HepG2 (cell line): ENCODE results near the gene CBLC. TPM values are rescaled to one million over a fixed set of nuclear protein-coding genes. Genes with fewer than 3 reads are reported as not detected.

Experiments
- CC2D1A ChIP-seq: sonication (generic); formaldehyde crosslinking; IDR thresholded peaks from 2 replicates; pipeline ENCODE4 v1.8.1; 2023; ENCODE audit warnings: mild to moderate bottlenecking, missing genetic modification reagents
- GTF3A ChIP-seq: sonication (generic); formaldehyde crosslinking; conservative IDR thresholded peaks from 2 replicates; pipeline ENCODE4 v1.4.0; 2020; ENCODE audit warnings: mild to moderate bottlenecking, missing genetic modification reagents
- HDAC6 ChIP-seq: fragments of 200-600 bp; sonication (generic); IDR thresholded peaks from 2 replicates; pipeline ENCODE4 v1.7.0; 2017; ENCODE audit warnings: mild to moderate bottlenecking, antibody characterized with exemption, low read length, low read depth
- KAT7 ChIP-seq: IDR thresholded peaks from 2 replicates; pipeline ENCODE4 v1.6.1; 2018; ENCODE audit warnings: borderline replicate concordance, missing compliant biosample characterization
- KLF12 ChIP-seq: sonication (generic); formaldehyde crosslinking; IDR thresholded peaks from 2 replicates; pipeline ENCODE4 v1.4.0; 2020; ENCODE audit warnings: missing genetic modification reagents, borderline replicate concordance
- NFE2 ChIP-seq: sonication (generic); formaldehyde crosslinking; IDR thresholded peaks from 2 replicates; pipeline ENCODE4 v1.4.0; 2020; ENCODE audit warnings: missing genetic modification reagents
- NR3C1 ChIP-seq: sonication (generic); formaldehyde crosslinking; IDR thresholded peaks from 2 replicates; pipeline ENCODE4 v1.4.0; 2020; ENCODE audit warnings: missing genetic modification reagents
- ONECUT2 ChIP-seq: sonication (generic); formaldehyde crosslinking; IDR thresholded peaks from 2 replicates; pipeline ENCODE4 v1.4.0; 2020; ENCODE audit warnings: missing genetic modification reagents
- PHF21A ChIP-seq: sonication (generic); formaldehyde crosslinking; IDR thresholded peaks from 2 replicates; pipeline ENCODE4 v1.5.0; 2020; ENCODE audit warnings: mild to moderate bottlenecking, missing genetic modification reagents
- PLRG1 ChIP-seq: fragments of 450-650 bp; conservative IDR thresholded peaks from 2 replicates; pipeline ENCODE4 v1.6.1; 2016
- RFXANK ChIP-seq: IDR thresholded peaks from 2 replicates; pipeline ENCODE4 v1.6.1; 2016
- RXRA ChIP-seq: sonication (generic); formaldehyde crosslinking; IDR thresholded peaks from 2 replicates; pipeline ENCODE4 v1.5.1; 2020; ENCODE audit warnings: missing genetic modification reagents
- TBL1XR1 ChIP-seq: fragments of 150-350 bp; IDR thresholded peaks from 2 replicates; pipeline ENCODE4 v1.6.1; 2014; ENCODE audit warnings: borderline replicate concordance, low read length; ENCODE audit not compliant: partially characterized antibody
- ZNF337 ChIP-seq: sonication (generic); formaldehyde crosslinking; IDR thresholded peaks from 2 replicates; pipeline ENCODE4 v1.5.1; 2020; ENCODE audit warnings: missing genetic modification reagents, low read depth, mild to moderate bottlenecking, borderline replicate concordance
- ZNF501 ChIP-seq: sonication (generic); formaldehyde crosslinking; IDR thresholded peaks from 2 replicates; pipeline ENCODE4 v1.5.1; 2020; ENCODE audit warnings: mild to moderate bottlenecking, moderate library complexity, missing genetic modification reagents
- ZNF598 ChIP-seq: sonication (generic); formaldehyde crosslinking; IDR thresholded peaks from 2 replicates; pipeline ENCODE4 v1.5.1; 2020; ENCODE audit warnings: mild to moderate bottlenecking, missing genetic modification reagents, borderline replicate concordance
- ZNF605 ChIP-seq: sonication (generic); formaldehyde crosslinking; IDR thresholded peaks from 2 replicates; pipeline ENCODE4 v1.8.0; 2022; ENCODE audit warnings: mild to moderate bottlenecking, missing genetic modification reagents
- ZNF792 ChIP-seq: IDR thresholded peaks from 2 replicates; pipeline ENCODE4 v1.6.1; 2016
- polyA plus RNA-seq, 8 experiments: library from polyadenylated mRNA; depleted of rRNA in 3 of 8; stranded (reverse) in 7 of 8; unstranded in 1 of 8; fragments of >200 nt; fragmentation: Illumina TruSeq in 4 of 8; extraction: Trizol in 4 of 8; gene quantifications; 2 replicates each; pipeline versions ENCODE4 v1.2.1 to v1.2.3, GENCODE V29; 2011 to 2016; ENCODE audit warnings: low read depth in 4 of 8, missing spikeins in 1 of 8, mixed read lengths in 1 of 8; ENCODE audit not compliant: insufficient read depth in 1 of 8
- total RNA-seq, 5 experiments: library from RNA; depleted of rRNA; stranded (reverse); fragments of >200 nt; fragmentation: Illumina TruSeq; extraction: Trizol; gene quantifications; 2 replicates each; pipeline ENCODE4 v1.2.3, GENCODE V29; 2016; ENCODE audit warnings: low read depth in 1 of 5
- TF ChIP-seq, protein P1 (sequence below): sonication (generic); formaldehyde crosslinking; IDR thresholded peaks from 2 replicates; pipeline ENCODE4 v1.5.0; 2020; ENCODE audit warnings: mild to moderate bottlenecking, missing genetic modification reagents, moderate library complexity
- TF ChIP-seq, protein P2 (sequence below): sonication (generic); formaldehyde crosslinking; IDR thresholded peaks from 2 replicates; pipeline ENCODE4 v1.9.0; 2022; ENCODE audit warnings: low read depth, missing genetic modification reagents
- TF ChIP-seq, protein P3 (sequence below): sonication (generic); formaldehyde crosslinking; IDR thresholded peaks from 2 replicates; pipeline ENCODE4 v1.8.1; 2023; ENCODE audit warnings: missing genetic modification reagents, mild to moderate bottlenecking, borderline replicate concordance
- TF ChIP-seq, protein P4 (sequence below): sonication (generic); formaldehyde crosslinking; IDR thresholded peaks from 2 replicates; pipeline ENCODE4 v1.5.0; 2020; ENCODE audit warnings: missing genetic modification reagents, mild to moderate bottlenecking, borderline replicate concordance
- TF ChIP-seq, protein P5 (sequence below): sonication (generic); formaldehyde crosslinking; IDR thresholded peaks from 2 replicates; pipeline ENCODE4 v1.4.0; 2020; ENCODE audit warnings: mild to moderate bottlenecking, missing genetic modification reagents
- TF ChIP-seq, protein P6 (sequence below): sonication (generic); formaldehyde crosslinking; IDR thresholded peaks from 2 replicates; pipeline ENCODE4 v1.9.0; 2021; ENCODE audit warnings: missing genetic modification reagents, mild to moderate bottlenecking, borderline replicate concordance

CBLC gene
- total and polyA plus RNA-seq, 2 of the 13 experiments (the other 11 are each of a cell fraction or from before 2014, with no cell fraction given) = 1.8 to 2.6 TPM

DNA sequence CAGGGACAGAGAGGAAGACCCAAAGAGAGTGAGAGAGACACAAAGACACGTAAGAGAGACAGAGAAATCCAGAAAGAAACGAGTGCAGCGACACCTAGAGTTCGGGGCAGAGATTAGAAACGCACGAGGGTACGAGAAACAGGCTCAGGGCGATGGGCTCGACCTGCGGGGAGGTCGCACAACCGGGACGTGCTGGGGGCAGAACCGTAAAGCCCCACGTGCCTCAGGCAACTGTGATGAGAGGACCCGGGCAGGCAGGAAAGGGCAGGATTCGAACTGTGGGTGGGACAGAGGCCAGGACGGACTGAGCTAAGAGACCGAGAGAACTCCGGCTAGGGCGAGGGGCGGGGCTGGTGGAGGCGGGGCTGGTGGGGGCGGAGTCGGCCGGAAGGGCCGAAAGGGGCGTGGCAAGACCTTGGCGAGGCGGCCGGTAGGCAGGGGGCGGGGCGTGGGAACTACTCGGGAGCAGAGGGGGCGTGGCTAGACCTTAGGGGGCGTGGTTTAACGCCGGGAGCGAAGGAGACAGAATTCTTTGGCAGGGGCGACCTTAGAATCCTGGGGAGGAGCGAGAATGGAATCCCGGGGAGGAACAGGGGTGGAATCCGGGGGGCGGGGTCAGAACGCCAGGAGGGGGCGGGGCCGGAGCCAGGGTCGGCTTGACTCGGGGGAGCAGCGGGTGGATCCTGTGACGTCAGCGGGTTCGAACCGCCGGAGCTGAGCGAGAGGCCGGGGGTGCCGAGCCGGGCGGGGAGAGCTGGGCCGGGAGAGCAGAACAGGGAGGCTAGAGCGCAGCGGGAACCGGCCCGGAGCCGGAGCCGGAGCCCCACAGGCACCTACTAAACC lies 68.1 kb downstream of the CBLC start, which contains the start of gene NECTIN2 (continued):
- TF ChIP-seq, protein P1, sequence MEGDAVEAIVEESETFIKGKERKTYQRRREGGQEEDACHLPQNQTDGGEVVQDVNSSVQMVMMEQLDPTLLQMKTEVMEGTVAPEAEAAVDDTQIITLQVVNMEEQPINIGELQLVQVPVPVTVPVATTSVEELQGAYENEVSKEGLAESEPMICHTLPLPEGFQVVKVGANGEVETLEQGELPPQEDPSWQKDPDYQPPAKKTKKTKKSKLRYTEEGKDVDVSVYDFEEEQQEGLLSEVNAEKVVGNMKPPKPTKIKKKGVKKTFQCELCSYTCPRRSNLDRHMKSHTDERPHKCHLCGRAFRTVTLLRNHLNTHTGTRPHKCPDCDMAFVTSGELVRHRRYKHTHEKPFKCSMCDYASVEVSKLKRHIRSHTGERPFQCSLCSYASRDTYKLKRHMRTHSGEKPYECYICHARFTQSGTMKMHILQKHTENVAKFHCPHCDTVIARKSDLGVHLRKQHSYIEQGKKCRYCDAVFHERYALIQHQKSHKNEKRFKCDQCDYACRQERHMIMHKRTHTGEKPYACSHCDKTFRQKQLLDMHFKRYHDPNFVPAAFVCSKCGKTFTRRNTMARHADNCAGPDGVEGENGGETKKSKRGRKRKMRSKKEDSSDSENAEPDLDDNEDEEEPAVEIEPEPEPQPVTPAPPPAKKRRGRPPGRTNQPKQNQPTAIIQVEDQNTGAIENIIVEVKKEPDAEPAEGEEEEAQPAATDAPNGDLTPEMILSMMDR = peak; percentile 94
- TF ChIP-seq GTF3A (CRISPR knock-in tag) (no peak), PLRG1 (no peak), HDAC6 (no peak), ZNF337 (CRISPR knock-in tag) (no peak), CC2D1A (no peak), KLF12 (no peak), NR3C1 (CRISPR knock-in tag) (no peak), ZNF598 (no peak), RXRA (CRISPR knock-in tag) (no peak), KAT7 (CRISPR knock-in tag) (peak; percentile 54; the same call in 1 of the 2 replicates), ONECUT2 (CRISPR knock-in tag) (no peak), RFXANK (no peak), PHF21A (CRISPR knock-in tag) (peak; percentile 70), ZNF605 (CRISPR knock-in tag) (0 out of 2 replicates have a peak, but pooled peaks have one; percentile 45), ZNF501 (no peak), TBL1XR1 (no peak), ZNF792 (CRISPR knock-in tag) (no peak), NFE2 (CRISPR knock-in tag) (no peak)
- TF ChIP-seq, protein P2, sequence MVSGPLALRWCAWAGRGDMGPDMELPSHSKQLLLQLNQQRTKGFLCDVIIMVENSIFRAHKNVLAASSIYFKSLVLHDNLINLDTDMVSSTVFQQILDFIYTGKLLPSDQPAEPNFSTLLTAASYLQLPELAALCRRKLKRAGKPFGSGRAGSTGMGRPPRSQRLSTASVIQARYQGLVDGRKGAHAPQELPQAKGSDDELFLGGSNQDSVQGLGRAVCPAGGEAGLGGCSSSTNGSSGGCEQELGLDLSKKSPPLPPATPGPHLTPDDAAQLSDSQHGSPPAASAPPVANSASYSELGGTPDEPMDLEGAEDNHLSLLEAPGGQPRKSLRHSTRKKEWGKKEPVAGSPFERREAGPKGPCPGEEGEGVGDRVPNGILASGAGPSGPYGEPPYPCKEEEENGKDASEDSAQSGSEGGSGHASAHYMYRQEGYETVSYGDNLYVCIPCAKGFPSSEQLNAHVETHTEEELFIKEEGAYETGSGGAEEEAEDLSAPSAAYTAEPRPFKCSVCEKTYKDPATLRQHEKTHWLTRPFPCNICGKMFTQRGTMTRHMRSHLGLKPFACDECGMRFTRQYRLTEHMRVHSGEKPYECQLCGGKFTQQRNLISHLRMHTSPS = no peak
- TF ChIP-seq, protein P3, sequence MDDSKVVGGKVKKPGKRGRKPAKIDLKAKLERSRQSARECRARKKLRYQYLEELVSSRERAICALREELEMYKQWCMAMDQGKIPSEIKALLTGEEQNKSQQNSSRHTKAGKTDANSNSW (CRISPR knock-in tag) = no peak
- TF ChIP-seq, protein P4, sequence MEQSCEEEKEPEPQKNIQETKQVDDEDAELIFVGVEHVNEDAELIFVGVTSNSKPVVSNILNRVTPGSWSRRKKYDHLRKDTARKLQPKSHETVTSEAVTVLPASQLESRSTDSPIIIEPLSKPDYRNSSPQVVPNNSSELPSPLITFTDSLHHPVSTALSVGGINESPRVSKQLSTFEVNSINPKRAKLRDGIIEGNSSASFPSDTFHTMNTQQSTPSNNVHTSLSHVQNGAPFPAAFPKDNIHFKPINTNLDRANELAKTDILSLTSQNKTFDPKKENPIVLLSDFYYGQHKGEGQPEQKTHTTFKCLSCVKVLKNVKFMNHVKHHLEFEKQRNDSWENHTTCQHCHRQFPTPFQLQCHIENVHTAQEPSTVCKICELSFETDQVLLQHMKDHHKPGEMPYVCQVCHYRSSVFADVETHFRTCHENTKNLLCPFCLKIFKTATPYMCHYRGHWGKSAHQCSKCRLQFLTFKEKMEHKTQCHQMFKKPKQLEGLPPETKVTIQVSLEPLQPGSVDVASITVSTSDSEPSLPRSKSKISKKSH (CRISPR knock-in tag) = no peak; the same call in 1 of the 2 replicates
- TF ChIP-seq, protein P5, sequence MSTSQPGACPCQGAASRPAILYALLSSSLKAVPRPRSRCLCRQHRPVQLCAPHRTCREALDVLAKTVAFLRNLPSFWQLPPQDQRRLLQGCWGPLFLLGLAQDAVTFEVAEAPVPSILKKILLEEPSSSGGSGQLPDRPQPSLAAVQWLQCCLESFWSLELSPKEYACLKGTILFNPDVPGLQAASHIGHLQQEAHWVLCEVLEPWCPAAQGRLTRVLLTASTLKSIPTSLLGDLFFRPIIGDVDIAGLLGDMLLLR = peak; percentile 25; the same call in 1 of the 2 replicates
- TF ChIP-seq, protein P6, sequence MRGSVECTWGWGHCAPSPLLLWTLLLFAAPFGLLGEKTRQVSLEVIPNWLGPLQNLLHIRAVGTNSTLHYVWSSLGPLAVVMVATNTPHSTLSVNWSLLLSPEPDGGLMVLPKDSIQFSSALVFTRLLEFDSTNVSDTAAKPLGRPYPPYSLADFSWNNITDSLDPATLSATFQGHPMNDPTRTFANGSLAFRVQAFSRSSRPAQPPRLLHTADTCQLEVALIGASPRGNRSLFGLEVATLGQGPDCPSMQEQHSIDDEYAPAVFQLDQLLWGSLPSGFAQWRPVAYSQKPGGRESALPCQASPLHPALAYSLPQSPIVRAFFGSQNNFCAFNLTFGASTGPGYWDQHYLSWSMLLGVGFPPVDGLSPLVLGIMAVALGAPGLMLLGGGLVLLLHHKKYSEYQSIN (CRISPR knock-in tag) = no peak
